Lower leg skin (tissue), 4 donors: ENCODE measurements around the gene HAVCR2. TPM values are rescaled to one million over a fixed set of nuclear protein-coding genes. Genes with fewer than 3 reads are reported as not detected.

ENCODE experiments used
- DNase-seq, 2 donors: peaks; one replicate each; pipeline ENCODE4 v3.0.0-alpha.2; 2019; ENCODE audit warnings: low spot score in 2 of 2
- H3K4me3 ChIP-seq: fragments of 200-600 bp; sonication (generic); 2 replicates; pipeline ENCODE4 v1.5.1; 2017; ENCODE audit warnings: mild to moderate bottlenecking, low read depth; ENCODE audit not compliant: poor library complexity, severe bottlenecking
- POLR2A ChIP-seq, 2 donors: fragments of 450-650 bp; IDR thresholded peaks; one replicate each; pipeline ENCODE4 v1.6.1; 2016 to 2017; ENCODE audit warnings: antibody characterized with exemption in 2 of 2, mild to moderate bottlenecking in 1 of 2, moderate library complexity in 1 of 2
- WGBS, 2 donors: methylation state at CpG; one replicate each; pipeline ENCODE4 v1.1.5; 2018; 5-methylcytosine and 5-hydroxymethylcytosine counted together
- intact Hi-C: fragments of 100-400 bp; cut with DNase I; formaldehyde crosslinking; loops from one replicate; pipeline ENCODE4 v1.15.0; 2023; ENCODE audit warnings: low total_unique reads
- total RNA-seq, 4 donors: library from RNA; depleted of rRNA; stranded (reverse); fragments of >200 nt; gene quantifications; one replicate each; pipeline ENCODE4 v1.1.0, GENCODE V29; 2016
- TF ChIP-seq, protein P1 (sequence below), 3 donors: fragments of 450-650 bp; IDR thresholded peaks; one replicate each; pipeline ENCODE4 v1.5.1; 2016; ENCODE audit warnings: antibody characterized with exemption in 3 of 3, mild to moderate bottlenecking in 3 of 3, moderate library complexity in 2 of 3

HAVCR2 gene
- total RNA-seq, 4 donors from 2014 or later, result 4.4 to 8.1 (median 6.0) TPM

DNA sequence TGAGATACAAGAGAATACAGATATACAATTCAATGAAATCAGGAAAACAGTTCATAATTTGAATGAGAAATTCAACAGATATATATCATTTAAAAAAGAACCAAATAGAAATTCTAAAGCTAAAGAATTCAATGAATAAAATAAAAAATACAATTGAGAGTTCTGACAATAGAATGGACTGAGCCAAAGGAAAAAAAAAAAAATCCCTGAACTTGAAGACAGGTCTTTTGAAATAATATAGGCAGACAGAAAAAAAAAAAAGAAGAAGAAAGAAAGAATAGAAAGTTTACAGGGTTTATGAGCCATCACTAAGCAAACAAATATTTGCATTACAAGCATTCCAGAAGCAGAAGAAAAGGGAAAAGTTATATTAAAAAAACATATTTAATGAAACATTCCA lies 12.9 kb upstream of the HAVCR2 start:
- no peak for TF ChIP-seq POLR2A (IDR thresholded peaks at IDR 0.05)
- TF ChIP-seq, protein P1, sequence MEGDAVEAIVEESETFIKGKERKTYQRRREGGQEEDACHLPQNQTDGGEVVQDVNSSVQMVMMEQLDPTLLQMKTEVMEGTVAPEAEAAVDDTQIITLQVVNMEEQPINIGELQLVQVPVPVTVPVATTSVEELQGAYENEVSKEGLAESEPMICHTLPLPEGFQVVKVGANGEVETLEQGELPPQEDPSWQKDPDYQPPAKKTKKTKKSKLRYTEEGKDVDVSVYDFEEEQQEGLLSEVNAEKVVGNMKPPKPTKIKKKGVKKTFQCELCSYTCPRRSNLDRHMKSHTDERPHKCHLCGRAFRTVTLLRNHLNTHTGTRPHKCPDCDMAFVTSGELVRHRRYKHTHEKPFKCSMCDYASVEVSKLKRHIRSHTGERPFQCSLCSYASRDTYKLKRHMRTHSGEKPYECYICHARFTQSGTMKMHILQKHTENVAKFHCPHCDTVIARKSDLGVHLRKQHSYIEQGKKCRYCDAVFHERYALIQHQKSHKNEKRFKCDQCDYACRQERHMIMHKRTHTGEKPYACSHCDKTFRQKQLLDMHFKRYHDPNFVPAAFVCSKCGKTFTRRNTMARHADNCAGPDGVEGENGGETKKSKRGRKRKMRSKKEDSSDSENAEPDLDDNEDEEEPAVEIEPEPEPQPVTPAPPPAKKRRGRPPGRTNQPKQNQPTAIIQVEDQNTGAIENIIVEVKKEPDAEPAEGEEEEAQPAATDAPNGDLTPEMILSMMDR (IDR thresholded peaks at IDR 0.05), result no peak
- no peak for DNase-seq
- no peak overlapping the region for H3K4me3 ChIP-seq
- intact Hi-C loops, result no loop called here

DNA sequence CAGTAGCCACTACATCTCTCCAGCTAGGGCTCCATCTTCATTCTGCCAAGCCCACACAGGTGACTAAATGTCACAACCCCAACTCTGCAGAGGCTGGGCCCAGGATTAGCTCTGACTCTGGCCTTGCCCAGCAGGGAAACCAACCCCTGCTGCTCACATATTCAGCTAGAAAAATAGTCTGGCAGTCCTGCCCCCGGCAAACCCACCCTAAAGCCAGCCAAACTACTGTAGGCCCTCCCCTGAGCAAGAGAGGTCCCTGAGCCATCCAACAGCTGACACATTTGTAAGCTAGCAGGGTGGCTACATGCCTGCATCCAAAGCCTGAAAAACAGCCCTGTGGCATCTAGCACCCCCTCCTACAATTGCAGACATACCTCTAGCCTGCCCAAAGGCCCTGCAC lies 11.3 kb upstream of the HAVCR2 start:
- TF ChIP-seq POLR2A (IDR thresholded peaks at IDR 0.05), result no peak
- TF ChIP-seq, protein P1 (IDR thresholded peaks at IDR 0.05), result no peak
- DNase-seq, result peak in 1 of 2 donors; percentile 57
- intact Hi-C loops, result no loop called here
- WGBS, 2 donors, result 89 to 100% methylated on average over 1 of the region's 1 CpG
- H3K4me3 ChIP-seq, result no peak overlapping the region

GRCh38 chr5:157116483-157116954 lies 7.7 kb upstream of the HAVCR2 start:
- peak in 1 of 2 donors; percentile 7 for DNase-seq
- WGBS, 2 donors, result 70 to 73% methylated on average over 6 of the region's 6 CpGs
- intact Hi-C loops, result no loop called here

DNA sequence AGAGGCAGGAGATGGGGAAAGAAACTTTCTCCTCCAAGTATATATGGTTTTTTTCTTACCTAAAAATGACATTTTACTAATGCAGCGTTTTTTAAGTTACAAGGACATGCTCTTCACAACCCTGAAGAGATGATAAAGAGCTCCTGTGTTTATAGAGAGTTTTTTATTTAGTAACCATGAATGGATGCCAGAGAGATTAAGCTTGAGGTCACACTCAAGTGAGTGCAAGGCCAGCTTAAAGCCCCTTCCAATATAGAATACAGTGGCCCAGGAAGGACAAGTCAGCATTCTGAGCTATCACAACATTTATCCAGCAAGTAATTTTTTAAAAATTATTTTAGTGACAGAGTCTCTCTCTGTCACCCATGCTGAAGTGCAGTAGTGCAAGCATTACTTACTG lies 6.7 kb upstream of the HAVCR2 start:
- TF ChIP-seq POLR2A (IDR thresholded peaks at IDR 0.05), result no peak
- intact Hi-C loops, result no loop called here
- no peak for DNase-seq
- H3K4me3 ChIP-seq, result no peak overlapping the region
- 59 to 70% methylated on average over 1 of the region's 1 CpG for WGBS, 2 donors

More at GRCh38 chr5:157116483-157116954, 7.7 kb upstream of the HAVCR2 start:
- no peak for TF ChIP-seq POLR2A (IDR thresholded peaks at IDR 0.05)
- TF ChIP-seq, protein P1 (IDR thresholded peaks at IDR 0.05), result no peak
- H3K4me3 ChIP-seq, result no peak overlapping the region

- no peak overlapping the region for H3K4me3 ChIP-seq
- DNase-seq, result no peak
- TF ChIP-seq, protein P1 (IDR thresholded peaks at IDR 0.05), result no peak
- TF ChIP-seq POLR2A (IDR thresholded peaks at IDR 0.05), result no peak
- intact Hi-C loops, result no loop called here
These were observed 6.2 kb upstream of the HAVCR2 start for GRCh38 chr5:157115012-157115411.

DNA sequence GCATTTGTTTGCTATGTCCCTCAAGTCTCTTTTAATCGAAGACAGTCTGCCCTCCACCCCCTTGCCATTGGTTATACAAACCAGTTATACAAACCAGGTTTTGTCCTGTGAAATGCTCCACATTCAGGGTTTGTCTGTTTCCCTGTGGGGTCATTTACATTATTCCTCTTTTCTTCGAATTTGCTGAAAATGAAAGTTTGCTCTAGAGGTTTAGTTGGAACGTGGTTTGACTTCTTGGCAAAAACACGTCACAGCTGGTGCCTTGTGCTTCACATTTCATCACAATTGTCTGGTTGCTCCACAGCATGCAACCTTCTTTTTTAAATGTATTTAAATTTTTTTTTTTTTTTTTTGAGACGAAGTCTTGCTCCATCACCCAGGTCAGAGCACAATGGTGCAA lies 4.2 kb upstream of the HAVCR2 start:
- DNase-seq, result peak in 1 of 2 donors; percentile 3
- H3K4me3 ChIP-seq, result no peak overlapping the region
- intact Hi-C loops, result no loop called here
- 57 to 64% methylated on average over 5 of the region's 5 CpGs for WGBS, 2 donors
- TF ChIP-seq, protein P1 (IDR thresholded peaks at IDR 0.05), result no peak
- no peak for TF ChIP-seq POLR2A (IDR thresholded peaks at IDR 0.05)
